ENCODE measurements around the gene ATOH1.

Gene ATOH1

GRCh38 chr4:93814722-93815121 is 13.8 kb upstream of the ATOH1 start:
- no peaks in the 10 kb centered on the region for H3K36me3 Mint-ChIP-seq (ENCODE audit: low read depth)
- no peak overlapping the region for H3K4me3 Mint-ChIP-seq
- no peaks in the 10 kb centered on the region for H3K4me1 Mint-ChIP-seq
- H3K9me3 Mint-ChIP-seq, result no peaks in the 10 kb centered on the region
- TF ChIP-seq, protein P1, sequence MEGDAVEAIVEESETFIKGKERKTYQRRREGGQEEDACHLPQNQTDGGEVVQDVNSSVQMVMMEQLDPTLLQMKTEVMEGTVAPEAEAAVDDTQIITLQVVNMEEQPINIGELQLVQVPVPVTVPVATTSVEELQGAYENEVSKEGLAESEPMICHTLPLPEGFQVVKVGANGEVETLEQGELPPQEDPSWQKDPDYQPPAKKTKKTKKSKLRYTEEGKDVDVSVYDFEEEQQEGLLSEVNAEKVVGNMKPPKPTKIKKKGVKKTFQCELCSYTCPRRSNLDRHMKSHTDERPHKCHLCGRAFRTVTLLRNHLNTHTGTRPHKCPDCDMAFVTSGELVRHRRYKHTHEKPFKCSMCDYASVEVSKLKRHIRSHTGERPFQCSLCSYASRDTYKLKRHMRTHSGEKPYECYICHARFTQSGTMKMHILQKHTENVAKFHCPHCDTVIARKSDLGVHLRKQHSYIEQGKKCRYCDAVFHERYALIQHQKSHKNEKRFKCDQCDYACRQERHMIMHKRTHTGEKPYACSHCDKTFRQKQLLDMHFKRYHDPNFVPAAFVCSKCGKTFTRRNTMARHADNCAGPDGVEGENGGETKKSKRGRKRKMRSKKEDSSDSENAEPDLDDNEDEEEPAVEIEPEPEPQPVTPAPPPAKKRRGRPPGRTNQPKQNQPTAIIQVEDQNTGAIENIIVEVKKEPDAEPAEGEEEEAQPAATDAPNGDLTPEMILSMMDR (IDR thresholded peaks at IDR 0.05), result no peak
- H3K27ac Mint-ChIP-seq, result no peak overlapping the region
- no peak for DNase-seq
- peaks cover 17% of the 10 kb centered on the region for H3K27me3 Mint-ChIP-seq (ENCODE audit: low read depth, poor library complexity)

- no peak for DNase-seq
- Mint-ChIP-seq H3K4me1 (peaks cover 23% of the 10 kb centered on the region), H3K36me3 (ENCODE audit: low read depth) (no peaks in the 10 kb centered on the region), H3K27ac (no peak overlapping the region), H3K27me3 (ENCODE audit: low read depth, poor library complexity) (peaks cover 82% of the 10 kb centered on the region), H3K9me3 (no peaks in the 10 kb centered on the region), H3K4me3 (no peak overlapping the region)
- TF ChIP-seq, protein P1 (IDR thresholded peaks at IDR 0.05), result no peak
Measured at GRCh38 chr4:93825551-93826216, 2.9 kb upstream of the ATOH1 start.

- no peaks in the 10 kb centered on the region for H3K9me3 Mint-ChIP-seq
- H3K4me3 Mint-ChIP-seq, result peak overlapping the region; percentile 80
- no peaks in the 10 kb centered on the region for H3K36me3 Mint-ChIP-seq (ENCODE audit: low read depth)
- H3K27me3 Mint-ChIP-seq (ENCODE audit: low read depth, poor library complexity), result peaks cover 93% of the 10 kb centered on the region
- DNase-seq, result peak; percentile 41
- TF ChIP-seq, protein P1 (IDR thresholded peaks at IDR 0.05), result no peak
- no peak overlapping the region for H3K27ac Mint-ChIP-seq
- peaks cover 32% of the 10 kb centered on the region for H3K4me1 Mint-ChIP-seq
Measured at GRCh38 chr4:93827272-93827947, 1.1 kb upstream of the ATOH1 start.

- Mint-ChIP-seq H3K4me3 (peak overlapping the region; percentile 80), H3K36me3 (ENCODE audit: low read depth) (no peaks in the 10 kb centered on the region), H3K27ac (no peak overlapping the region), H3K27me3 (ENCODE audit: low read depth, poor library complexity) (peaks cover 100% of the 10 kb centered on the region), H3K9me3 (no peaks in the 10 kb centered on the region), H3K4me1 (peaks cover 36% of the 10 kb centered on the region)
- peak; percentile 47 for DNase-seq
- TF ChIP-seq, protein P1 (IDR thresholded peaks at IDR 0.05), result no peak
Measured at GRCh38 chr4:93828995-93829819, 654 bp downstream of the ATOH1 start.

DNA sequence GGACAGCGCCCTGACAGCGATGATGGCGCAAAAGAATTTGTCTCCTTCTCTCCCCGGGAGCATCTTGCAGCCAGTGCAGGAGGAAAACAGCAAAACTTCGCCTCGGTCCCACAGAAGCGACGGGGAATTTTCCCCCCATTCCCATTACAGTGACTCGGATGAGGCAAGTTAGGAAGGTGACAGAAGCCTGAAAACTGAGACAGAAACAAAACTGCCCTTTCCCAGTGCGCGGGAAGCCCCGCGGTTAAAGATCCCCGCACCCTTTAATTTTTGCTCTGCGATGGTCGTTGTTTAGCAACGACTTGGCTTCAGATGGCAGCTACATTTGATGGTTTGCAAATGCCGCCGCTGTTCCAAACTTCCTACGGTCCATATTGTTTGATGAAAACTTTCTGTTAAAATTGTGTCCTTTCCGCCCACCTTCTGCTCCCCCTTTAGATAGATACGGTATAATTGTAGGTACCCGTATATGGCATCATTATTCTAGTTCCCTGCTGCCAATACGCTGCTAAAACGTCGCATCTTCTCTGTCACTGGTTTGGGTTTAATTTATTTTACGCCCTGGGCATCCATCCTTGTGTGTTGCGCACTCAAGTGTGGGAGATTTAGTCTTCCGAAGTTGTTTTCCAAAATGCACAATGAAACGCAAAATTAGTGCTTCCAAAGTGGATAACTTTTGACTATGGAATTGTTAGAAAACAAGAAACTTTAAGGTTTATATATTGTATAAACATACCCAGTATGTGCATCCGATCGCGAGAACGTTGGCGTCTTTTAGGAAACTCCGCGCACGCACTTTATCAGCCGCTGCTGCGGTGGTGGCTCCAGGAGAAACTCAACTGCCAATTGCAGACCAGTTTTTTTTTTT is 1.5 kb downstream of the ATOH1 start:
- Mint-ChIP-seq H3K27me3 (ENCODE audit: low read depth, poor library complexity) (peaks cover 100% of the 10 kb centered on the region), H3K4me1 (peaks cover 39% of the 10 kb centered on the region), H3K4me3 (peak overlapping the region; percentile 75), H3K9me3 (no peaks in the 10 kb centered on the region), H3K36me3 (ENCODE audit: low read depth) (no peaks in the 10 kb centered on the region), H3K27ac (no peak overlapping the region)
- TF ChIP-seq, protein P1 (IDR thresholded peaks at IDR 0.05), result no peak
- DNase-seq, result no peak

Measured in nephron progenitor cell (in vitro differentiated cells).